Subcutaneous adipose tissue (tissue), 4 donors: ENCODE results near the gene TNK2. TPM values are rescaled to one million over a fixed set of nuclear protein-coding genes. Genes with fewer than 3 reads are reported as not detected.

Experiments used
- total RNA-seq, 4 donors: library from RNA; depleted of rRNA; stranded (reverse); fragments of >200 nt; gene quantifications; one replicate each; pipeline ENCODE4 v1.1.0, GENCODE V29; 2016
- TF ChIP-seq, protein P1 (sequence below): fragments of 450-650 bp; IDR thresholded peaks from one replicate; pipeline ENCODE4 v1.5.1; 2016; ENCODE audit warnings: low read depth, mild to moderate bottlenecking, control low read depth, antibody characterized with exemption, moderate library complexity

Gene TNK2
- total RNA-seq, 4 donors from 2014 or later = 9.9 to 78.2 (median 16.8) TPM

- TF ChIP-seq, protein P1, sequence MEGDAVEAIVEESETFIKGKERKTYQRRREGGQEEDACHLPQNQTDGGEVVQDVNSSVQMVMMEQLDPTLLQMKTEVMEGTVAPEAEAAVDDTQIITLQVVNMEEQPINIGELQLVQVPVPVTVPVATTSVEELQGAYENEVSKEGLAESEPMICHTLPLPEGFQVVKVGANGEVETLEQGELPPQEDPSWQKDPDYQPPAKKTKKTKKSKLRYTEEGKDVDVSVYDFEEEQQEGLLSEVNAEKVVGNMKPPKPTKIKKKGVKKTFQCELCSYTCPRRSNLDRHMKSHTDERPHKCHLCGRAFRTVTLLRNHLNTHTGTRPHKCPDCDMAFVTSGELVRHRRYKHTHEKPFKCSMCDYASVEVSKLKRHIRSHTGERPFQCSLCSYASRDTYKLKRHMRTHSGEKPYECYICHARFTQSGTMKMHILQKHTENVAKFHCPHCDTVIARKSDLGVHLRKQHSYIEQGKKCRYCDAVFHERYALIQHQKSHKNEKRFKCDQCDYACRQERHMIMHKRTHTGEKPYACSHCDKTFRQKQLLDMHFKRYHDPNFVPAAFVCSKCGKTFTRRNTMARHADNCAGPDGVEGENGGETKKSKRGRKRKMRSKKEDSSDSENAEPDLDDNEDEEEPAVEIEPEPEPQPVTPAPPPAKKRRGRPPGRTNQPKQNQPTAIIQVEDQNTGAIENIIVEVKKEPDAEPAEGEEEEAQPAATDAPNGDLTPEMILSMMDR = no peak
Observed at GRCh38 chr3:195916991-195917390, 8.6 kb upstream of the TNK2 start.

DNA sequence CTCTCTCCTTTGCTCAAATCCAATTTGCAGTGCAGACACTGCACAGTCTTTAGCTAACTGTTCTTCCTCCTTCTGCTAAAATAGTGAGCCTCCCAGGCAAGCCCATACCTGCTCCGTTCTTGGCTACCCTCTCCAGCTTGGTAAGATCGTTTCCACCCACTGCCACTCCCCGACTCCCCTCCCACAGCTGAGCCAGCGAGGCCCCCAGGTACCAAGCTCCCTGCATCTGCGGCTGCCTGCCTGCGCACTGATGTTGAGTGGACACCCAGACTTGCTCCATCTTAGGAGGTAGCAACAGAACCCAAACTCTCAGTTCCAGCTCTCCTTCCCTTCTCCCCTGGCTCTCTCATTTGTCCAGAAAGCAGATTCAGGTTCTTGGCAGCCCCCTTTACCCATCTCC, 7.9 kb upstream of the TNK2 start:
- TF ChIP-seq, protein P1 = no peak

DNA sequence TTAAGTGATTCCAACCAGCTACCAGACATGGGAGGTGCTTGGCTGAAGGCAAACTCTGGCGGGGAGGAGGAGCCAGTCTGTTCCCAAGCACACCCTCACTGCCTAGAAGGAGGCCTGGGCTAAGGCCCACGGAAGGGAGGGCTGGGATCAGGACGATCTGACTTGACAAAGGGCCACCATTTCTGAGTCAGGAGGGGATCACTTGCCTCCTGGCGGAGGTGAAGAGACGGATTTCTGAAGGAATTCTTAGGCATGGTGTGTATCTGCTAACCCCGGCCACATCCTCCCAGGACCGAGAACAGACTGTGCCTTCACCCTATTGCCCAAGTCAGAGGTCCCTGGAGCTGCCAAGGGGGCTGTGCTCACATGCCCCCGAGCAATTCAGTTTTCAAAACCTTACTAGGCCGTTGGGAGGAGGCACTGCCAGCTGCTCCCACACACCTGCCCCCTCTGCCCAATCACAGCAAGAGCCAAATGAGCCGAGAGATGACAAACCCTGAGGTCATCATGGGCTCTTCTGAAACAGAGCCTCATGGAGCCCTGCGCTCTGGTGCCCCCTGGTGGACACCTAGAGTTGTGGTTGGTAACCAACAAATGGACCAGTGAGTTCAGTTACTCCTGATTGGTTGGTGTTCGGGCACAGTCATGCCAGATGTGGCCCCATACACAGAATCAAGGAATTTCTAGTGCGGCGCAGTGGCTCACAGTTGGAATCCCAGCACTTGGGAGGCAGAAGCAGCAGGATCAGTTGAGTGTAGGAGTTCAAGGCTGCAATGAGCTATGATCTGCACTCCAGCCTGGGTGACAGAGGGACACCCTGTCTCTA, 6.5 kb upstream of the TNK2 start:
- TF ChIP-seq, protein P1 = no peak

GRCh38 chr3:195913382-195913781, 5.0 kb upstream of the TNK2 start:
- TF ChIP-seq, protein P1 = no peak

DNA sequence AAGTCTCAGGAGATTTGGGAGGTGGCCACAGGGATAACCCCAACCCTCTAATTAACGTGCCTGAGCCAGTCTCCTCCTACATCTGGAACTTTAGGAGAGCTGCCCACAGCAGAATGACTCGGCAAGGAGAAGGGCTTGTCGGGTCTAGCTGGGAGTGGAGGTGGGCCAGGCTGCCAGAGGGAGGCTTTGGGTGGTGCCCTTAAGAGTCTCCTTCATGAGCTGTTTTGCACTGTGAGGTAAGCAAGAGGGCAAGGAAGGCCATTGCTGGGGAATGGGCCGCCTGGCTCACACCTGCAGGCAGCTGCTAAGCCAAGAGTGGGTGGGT, 3.6 kb upstream of the TNK2 start:
- TF ChIP-seq, protein P1 = no peak

GRCh38 chr3:195911041-195911945, 2.9 kb upstream of the TNK2 start:
- TF ChIP-seq, protein P1 = no peak

GRCh38 chr3:195910499-195910845, 2.1 kb upstream of the TNK2 start:
- TF ChIP-seq, protein P1 = no peak
